Upper lobe of left lung (tissue), 4 donors: ENCODE measurements around the gene SHISA7.

ENCODE experiments used
- CTCF ChIP-seq, 6 experiments: fragments of 450-650 bp in 4 of 6; fragments of 200-600 bp in 2 of 6; sonication (generic) in 2 of 6; IDR thresholded peaks; one replicate each; pipeline ENCODE4 v1.5.1; 2016 to 2019; ENCODE audit warnings: antibody characterized with exemption in 6 of 6
- POLR2A ChIP-seq, 4 donors: fragments of 450-650 bp; IDR thresholded peaks; one replicate each; pipeline ENCODE4 v1.5.1; 2016 to 2017; ENCODE audit warnings: antibody characterized with exemption in 4 of 4, mild to moderate bottlenecking in 2 of 4
- POLR2AphosphoS5 ChIP-seq, 2 donors: sonication (generic); formaldehyde crosslinking; IDR thresholded peaks; one replicate each; pipeline ENCODE4 v1.5.1; 2017; ENCODE audit warnings: antibody characterized with exemption in 2 of 2

DNA sequence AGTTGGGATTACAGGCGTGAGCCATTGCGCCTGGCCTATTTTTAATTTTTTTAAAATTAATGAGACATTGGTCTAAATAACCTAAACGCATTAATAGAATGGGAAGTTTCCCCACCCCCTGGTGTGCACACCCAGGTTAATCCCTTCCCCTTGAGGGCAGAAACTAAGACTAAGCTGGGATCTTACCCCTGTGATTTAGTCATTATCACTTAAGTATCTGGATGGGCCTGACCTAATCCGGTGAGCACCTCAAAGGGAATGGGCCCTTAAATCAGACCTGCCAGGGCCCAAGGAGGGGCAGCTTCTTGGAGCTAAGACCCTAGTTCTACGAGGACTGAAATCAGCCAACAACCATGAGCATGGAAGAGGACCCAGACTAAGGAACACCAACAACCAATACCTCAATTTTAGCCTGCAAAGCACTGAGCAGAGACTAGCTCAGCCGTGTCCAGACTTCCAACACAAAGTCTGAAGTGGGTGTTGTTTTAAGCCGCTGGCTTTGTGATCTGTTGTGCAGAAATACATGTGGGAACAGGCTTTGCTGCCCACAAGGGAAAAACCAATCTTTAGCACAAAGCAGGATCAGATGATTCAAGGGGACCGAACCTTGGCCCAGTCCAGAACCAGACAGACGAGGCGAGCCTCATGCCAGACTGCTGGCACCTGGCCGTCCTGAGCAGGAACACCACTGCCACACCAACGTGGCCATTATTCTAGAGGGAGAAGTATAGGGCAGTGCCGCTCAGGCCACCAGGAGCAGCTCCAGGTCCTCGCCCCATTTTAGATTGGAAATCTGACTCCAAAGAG lies 42.6 kb downstream of the SHISA7 start:
- TF ChIP-seq CTCF (IDR thresholded peaks at IDR 0.05) (no peak), POLR2AphosphoS5 (IDR thresholded peaks at IDR 0.05) (no peak), POLR2A (IDR thresholded peaks at IDR 0.05) (no peak)
